Fibroblast of the conjunctiva (primary cell): ENCODE data around the gene ATP5ME.

Source experiments
- DNase-seq: peaks from one replicate; pipeline ENCODE4 v3.0.0-alpha.2; 2010; ENCODE audit warnings: low read depth

Gene ATP5ME

DNA sequence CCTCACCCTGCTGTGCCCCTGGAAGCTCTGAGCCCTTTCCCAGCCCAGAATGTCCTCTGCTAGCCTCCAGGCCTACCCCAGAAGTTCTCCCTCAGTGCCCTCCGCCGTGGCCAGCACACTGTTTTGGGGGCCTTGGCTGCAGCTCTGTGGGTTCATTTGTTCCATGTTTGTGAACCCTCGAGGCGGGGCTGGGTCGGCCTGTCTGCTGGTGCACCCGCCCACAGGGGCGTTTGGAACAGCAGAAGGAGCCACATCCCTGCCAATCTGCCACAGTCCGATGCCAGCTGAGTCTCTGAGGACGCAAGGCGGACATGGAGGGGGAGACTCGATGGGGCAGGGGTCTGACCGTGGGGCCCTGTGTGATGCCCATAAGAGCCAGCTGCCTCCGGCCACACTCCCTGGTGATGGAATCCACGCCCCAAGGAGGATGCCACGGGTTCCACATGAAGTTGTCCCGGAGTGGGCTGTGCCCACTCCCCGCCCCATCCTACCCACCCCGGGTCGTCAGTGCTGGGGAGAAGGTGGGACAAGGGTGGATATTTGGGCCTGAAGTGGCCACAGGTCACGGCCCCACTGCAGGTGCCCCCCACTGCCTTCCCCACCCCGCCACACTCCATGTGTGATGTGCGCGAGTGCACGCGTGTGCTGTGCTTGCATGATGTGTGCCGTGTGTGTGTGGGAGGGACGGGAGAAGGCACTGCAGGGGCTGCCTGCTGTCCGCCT lies 7.1 kb downstream of the ATP5ME start:
- DNase-seq: no peak

DNA sequence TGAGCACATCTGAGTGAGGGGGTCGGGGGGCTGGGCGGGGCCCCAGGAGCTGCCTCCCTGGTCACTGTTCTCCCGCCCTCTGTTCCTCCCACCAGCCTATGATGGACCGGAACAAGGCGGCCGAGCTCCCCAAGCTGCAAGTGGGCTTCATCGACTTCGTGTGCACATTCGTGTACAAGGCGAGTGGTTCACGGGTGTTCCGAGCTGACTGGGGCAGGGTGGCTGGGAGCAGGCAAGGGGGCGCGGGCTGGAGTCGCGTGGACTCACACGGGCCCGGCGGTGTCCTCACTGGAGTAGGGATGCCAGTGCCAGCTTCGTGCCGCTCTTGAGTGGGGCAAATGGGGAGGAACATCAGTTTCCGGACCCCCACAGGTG lies 7.7 kb downstream of the ATP5ME start:
- no peak for DNase-seq

DNA sequence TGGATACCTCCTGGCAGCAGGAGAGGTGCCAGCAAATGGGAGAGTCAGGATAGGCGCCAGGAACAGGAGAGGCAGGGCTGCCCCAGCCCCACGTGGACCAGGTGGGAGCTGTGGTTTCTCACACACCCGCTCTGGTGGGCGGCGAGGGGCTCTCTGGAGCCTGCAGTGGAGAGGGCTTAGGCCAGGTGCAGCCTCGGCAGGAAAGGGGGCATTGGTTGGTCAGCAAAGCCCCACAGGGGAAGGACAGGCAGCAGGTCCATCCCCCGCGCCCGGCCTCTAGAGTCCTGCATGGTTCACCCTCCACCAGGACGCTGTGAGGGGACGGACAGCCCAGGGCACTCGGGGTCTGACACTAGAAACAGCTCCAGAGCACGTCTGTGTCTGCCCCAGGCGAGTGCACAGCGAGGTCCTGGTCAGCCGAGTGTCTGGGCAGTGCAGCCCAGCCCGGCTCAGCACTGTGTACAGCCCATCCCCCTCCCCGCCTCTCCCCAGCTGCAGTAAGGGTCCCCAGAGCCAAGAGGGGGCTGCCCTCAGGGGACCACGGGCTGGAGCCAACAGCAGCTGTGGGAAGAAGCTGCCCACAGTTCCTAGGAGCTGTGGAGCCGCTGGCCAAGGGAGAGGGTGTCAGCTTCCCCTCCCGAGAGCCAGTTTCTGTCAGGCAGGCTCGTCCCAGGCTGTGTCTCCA lies 8.2 kb downstream of the ATP5ME start:
- no peak for DNase-seq

DNA sequence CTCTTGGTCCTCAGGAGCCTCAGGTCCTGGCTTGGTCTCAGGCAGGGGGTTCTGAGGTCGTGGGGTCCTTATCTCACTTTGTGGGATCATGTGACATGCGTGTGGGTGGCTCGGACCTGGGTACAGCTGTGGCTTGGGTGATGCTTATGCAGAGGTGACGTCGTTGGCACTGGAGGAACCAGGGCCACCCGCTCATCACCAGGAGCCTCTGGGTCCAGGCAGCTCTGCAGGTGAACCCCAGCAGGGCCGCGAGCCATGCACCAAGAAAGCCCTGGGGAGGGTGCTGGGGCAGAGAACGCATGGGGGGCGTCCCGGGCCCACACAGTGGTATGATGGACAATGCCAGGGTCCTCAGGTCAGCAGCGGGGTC lies 8.7 kb downstream of the ATP5ME start:
- no peak for DNase-seq

DNA sequence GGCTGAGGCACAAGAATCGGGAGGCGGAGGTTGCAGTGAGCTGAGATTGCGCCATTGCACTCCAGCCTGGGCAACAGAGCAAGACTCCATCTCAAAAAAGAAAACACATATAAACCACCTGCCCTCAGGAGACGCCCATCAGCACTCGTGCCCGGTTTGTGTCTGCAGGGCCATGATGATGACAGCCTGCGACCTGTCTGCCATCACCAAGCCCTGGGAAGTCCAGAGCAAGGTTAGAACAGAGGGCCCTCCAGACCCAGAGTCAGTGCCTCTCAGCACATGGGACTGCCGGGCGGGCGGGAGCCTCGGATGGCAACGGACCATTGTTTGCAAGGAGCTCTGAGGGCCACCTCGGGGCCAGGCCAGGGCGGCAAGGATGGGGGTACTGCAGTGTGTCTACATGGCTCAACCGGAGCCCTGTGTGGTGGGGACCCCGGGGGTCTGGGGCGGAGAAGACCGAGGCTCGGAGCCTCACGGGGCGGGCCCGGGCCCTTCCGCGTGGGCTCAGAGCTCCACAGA lies 9.3 kb downstream of the ATP5ME start:
- no peak for DNase-seq

DNA sequence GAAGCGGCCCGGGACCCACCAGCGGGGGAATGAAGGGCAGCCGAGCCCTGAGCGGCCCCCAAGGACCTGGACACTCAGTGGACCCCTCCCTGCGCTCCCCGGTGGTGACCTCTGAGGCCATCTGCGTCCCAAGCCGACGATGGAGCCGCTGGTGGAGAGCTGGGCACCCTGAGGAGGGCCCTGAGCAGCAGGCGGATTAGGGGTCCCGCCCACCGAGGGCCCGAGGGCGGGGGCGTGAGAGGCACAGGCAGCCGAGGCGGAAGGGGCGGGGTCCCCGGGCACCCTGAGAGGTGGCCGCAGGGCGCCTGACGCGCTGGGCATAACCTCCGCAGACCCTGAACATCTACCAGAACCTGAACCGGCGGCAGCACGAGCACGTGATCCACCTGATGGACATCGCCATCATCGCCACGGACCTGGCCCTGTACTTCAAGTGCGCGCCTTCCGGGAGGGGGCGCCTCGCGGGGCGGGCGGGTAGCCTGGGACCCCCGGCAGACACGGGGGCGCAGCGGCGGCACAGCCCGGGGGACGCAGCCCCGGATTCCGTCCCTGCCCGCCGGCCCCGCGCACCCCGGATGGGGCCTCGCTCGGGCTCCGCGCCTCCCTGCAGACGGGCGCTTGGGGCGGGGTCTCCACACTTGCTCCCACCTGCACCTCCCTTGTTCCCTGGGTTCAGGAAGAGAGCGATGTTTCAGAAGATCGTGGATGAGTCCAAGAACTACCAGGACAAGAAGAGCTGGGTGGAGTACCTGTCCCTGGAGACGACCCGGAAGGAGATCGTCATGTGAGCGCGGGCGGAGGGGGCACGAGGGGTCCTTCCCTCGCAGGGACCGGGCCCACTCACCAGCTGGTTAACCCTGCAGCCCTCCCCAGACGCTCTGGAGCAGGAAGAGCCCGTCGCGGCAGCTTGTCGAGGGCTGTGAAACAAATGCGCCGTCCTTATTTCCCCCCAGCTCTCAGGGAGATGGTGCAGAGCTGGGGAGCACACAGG lies 10.3 kb downstream of the ATP5ME start:
- no peak for DNase-seq

- DNase-seq: no peak
Measured at GRCh38 chr4:663046-663437, 11.0 kb downstream of the ATP5ME start.

GRCh38 chr4:661881-662761 lies 12.0 kb downstream of the ATP5ME start:
- no peak for DNase-seq

GRCh38 chr4:661231-661630 lies 12.8 kb downstream of the ATP5ME start:
- DNase-seq: no peak

DNA sequence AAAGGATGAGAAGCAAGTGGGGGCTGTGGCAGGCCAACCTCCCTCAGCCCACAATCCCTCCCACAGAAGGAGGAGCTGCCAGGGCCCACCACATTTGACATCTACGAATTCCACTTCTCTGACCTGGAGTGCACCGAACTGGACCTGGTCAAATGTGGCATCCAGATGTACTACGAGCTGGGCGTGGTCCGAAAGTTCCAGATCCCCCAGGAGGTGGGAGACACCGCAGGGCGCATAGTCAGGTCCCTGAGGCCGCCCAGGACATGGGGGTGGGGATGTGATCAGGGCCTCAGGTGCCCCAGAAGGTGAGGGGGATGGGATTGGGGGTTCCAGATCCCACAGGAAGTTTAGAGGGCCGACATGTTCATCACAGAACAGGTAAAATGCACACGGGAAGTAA lies 13.7 kb downstream of the ATP5ME start:
- DNase-seq: no peak

GRCh38 chr4:659851-660250 lies 14.2 kb downstream of the ATP5ME start:
- no peak for DNase-seq

DNA sequence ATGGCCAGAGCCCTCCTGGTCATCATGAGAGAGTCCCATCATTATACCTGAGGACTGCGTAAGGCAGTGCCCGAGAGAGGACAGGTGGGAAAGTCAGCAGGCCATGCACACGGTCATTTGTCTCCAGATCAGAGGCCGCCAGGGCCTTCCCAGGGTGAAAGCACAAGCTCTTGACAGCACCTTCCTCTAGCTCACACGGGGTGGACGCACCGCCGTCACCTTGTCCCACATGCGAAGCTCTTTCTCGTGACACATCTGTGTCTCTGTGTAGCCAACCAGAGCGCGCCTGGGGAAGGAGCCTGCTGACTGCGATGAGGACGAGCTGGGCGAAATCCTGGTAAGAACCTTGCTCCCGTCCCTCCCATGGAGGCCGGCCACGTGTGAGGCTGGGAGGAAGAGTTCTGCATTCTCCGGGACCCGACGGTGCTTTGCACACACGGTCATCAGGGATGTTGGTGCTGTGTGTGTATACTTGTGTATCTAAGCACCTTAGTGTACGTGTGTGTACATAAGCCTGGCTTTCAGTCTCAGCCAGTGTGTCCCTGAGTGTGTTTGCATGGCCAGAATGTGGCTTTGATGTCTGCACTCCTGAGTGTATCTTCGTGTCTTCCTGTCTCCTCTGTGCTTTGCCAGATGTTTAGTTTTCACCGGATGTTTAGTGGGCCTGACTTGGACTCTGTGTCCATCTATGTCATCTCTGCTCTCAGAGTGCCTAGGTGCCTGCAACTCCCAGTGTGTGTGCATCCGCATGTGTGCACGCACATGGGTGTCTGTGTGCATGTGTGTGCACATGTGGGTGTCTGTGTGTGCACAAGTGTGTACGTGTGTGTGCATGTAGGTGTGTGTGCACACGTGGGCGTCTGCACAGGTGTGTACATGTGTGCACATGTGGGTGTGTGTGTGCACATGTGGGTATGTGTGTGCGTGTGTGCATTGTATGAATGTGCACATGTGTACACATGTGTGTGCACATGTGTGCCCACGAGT lies 15.1 kb downstream of the ATP5ME start:
- DNase-seq: no peak

- no peak for DNase-seq
Measured at GRCh38 chr4:657834-658667, 16.0 kb downstream of the ATP5ME start.

GRCh38 chr4:657338-657833 lies 16.7 kb downstream of the ATP5ME start:
- DNase-seq: no peak

- DNase-seq: no peak
Measured at GRCh38 chr4:656436-657337, 17.4 kb downstream of the ATP5ME start.

- DNase-seq: no peak
Measured at GRCh38 chr4:655464-656151, 18.5 kb downstream of the ATP5ME start.

- no peak for DNase-seq
Measured at GRCh38 chr4:654871-655463, 19.1 kb downstream of the ATP5ME start.
